ENCODE data around the gene MAML2. TPM values are rescaled to one million over a fixed set of nuclear protein-coding genes. Genes with fewer than 3 reads are reported as not detected.

Gene MAML2
- total and polyA plus RNA-seq, 2 experiments from 2014 or later: 2.0 to 7.1 TPM

- Histone ChIP-seq H3K4me2 (no peak overlapping the region), H3K27me3 (ENCODE audit: insufficient read depth) (no peaks in the 10 kb centered on the region), H3K79me2 (replicated peaks; ENCODE audit: insufficient read depth) (no peaks in the 10 kb centered on the region; the same call in 1 of the 2 replicates), H3K4me3 (no peak overlapping the region), H4K20me1 (replicated peaks; ENCODE audit: insufficient read depth) (no peaks in the 10 kb centered on the region), H3K27ac (ENCODE audit: low read depth) (no peak overlapping the region), H3F3A (replicated peaks; ENCODE audit: low read depth) (no peaks in the 10 kb centered on the region), H3K4me1 (ENCODE audit: insufficient read depth) (peaks cover 27% of the 10 kb centered on the region), H3K9me2 (ENCODE audit: insufficient read depth) (no peaks in the 10 kb centered on the region), H3K36me3 (ENCODE audit: insufficient read depth) (no peaks in the 10 kb centered on the region), H2AFZ (no peak overlapping the region)
- Mint-ChIP-seq H3K36me3 (ENCODE audit: low read depth) (no peaks in the 10 kb centered on the region), H3K4me1 (peaks cover 49% of the 10 kb centered on the region), H3K27me3 (ENCODE audit: insufficient read depth, low read depth, poor library complexity) (no peaks in the 10 kb centered on the region), H3K27ac (peak overlapping the region; percentile 69), H3K9me3 (no peaks in the 10 kb centered on the region), H3K4me3 (no peak overlapping the region)
- ATAC-seq: no peak
- no peak for DNase-seq (ENCODE audit: low spot score)
- no peak for TF ChIP-seq JUNB (IDR thresholded peaks at IDR 0.05; ENCODE audit: unreplicated experiment)
- no peak for TF ChIP-seq STAT1 (IDR thresholded peaks at IDR 0.05; ENCODE audit: unreplicated experiment)
- TF ChIP-seq NANOG (IDR thresholded peaks at IDR 0.05; ENCODE audit: borderline replicate concordance): no peak
- TF ChIP-seq ETS1 (IDR thresholded peaks at IDR 0.05): no peak
- TF ChIP-seq POLR2AphosphoS5 (IDR thresholded peaks at IDR 0.05; ENCODE audit: low read depth): no peak
- TF ChIP-seq REST (IDR thresholded peaks at IDR 0.05; ENCODE audit: unreplicated experiment): no peak
- no peak for TF ChIP-seq CTCF (conservative IDR thresholded peaks at IDR 0.05; ENCODE audit: low read depth in 2 of 2)
- TF ChIP-seq ZNF114 (CRISPR knock-in tag; IDR thresholded peaks at IDR 0.05): no peak
These were observed 86.0 kb downstream of the MAML2 start for GRCh38 chr11:96257036-96257435.

Data from GM23338 (cell line).